ENCODE results near the gene TICAM2. TPM values are rescaled to one million over a fixed set of nuclear protein-coding genes. Genes with fewer than 3 reads are reported as not detected.

TICAM2 gene
- total and polyA plus RNA-seq, 7 experiments from 2014 or later = 0.14 to 3.7 (median 1.8) TPM

DNA sequence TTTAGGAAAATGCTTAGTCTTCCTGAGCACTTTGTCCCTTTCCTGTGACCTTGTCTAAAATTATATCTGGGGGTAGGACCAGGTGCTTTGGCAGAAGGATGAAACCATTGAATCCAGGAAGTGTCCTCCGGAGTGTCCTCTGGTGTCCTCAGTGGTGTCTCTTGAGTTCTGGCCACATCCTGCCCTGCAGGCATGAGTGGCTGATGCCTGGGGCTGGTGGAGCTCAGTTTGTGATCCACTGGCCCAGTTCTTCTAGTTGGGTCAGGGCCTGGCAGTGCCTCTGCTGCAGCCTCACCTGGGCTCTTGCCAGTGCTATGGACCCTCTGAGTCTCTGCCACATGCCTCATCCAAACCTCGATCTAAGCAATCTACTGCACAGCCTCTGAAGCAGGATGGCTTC, 38.0 kb upstream of the TICAM2 start:
- ATAC-seq (no peak), DNase-seq (no peak)
- H3K9me3 Mint-ChIP-seq = peaks cover 0 to 1% (median 0%) of the 10 kb centered on the region in 11 donors
- H3K27ac Mint-ChIP-seq = no peak overlapping the region
- ChIA-PET CTCF (no interaction called here), POLR2A (no interaction called here)
- peaks cover 0 to 30% (median 0%) of the 10 kb centered on the region in 7 donors for H3K4me1 Mint-ChIP-seq
- no peaks in the 10 kb centered on the region for H3K36me3 Mint-ChIP-seq
- H3K4me3 Mint-ChIP-seq = no peak overlapping the region
- intact Hi-C loops (cut with micrococcal nuclease) = no loop called here
- Histone ChIP-seq H3K36me3 (ENCODE audit: control insufficient read depth in 2 of 3, insufficient read depth in 3 of 3, low read length in 3 of 3) (no peaks in the 10 kb centered on the region), H3K4me3 (ENCODE audit: low read length) (no peak overlapping the region), H3K27me3 (ENCODE audit: control insufficient read depth in 2 of 2, insufficient read depth in 2 of 2, low read length in 2 of 2) (peaks cover 0 to 4% of the 10 kb centered on the region in 2 donors), H3K9me3 (ENCODE audit: control insufficient read depth in 2 of 3, low read length in 3 of 3) (no peaks in the 10 kb centered on the region), H3K4me1 (ENCODE audit: control insufficient read depth in 2 of 2, insufficient read depth in 2 of 2, low read length in 2 of 2) (no peaks in the 10 kb centered on the region), H3K27ac (ENCODE audit: low read depth, low read length) (no peak overlapping the region)
- H3K27me3 Mint-ChIP-seq = peaks cover 18 to 79% (median 22%) of the 10 kb centered on the region in 5 donors

DNA sequence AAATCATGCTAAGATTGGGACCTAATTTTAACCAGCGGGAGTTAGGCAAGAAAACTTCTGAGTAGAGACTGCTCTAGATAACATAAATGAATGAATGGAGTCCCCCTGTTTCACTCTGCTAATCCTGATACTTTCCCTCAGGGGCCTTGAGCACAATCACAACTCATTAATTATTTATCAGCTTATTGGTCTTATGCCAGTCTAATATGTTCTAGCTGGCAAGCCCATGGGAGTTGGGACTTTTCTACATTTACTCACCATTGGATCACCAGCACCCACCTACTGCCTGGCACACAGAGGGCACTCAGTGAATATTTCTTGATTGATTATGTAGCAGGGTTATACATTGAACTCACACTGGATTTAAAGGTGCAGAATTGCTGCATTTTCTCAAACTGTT, 37.1 kb upstream of the TICAM2 start:
- H3K36me3 ChIP-seq (ENCODE audit: control insufficient read depth in 2 of 3, insufficient read depth in 3 of 3, low read length in 3 of 3) = no peaks in the 10 kb centered on the region
- no peak overlapping the region for H3K27ac ChIP-seq (ENCODE audit: low read depth, low read length)
- POLR2A ChIA-PET = no interaction called here
- Mint-ChIP-seq H3K4me1 (peaks cover 0 to 34% (median 4%) of the 10 kb centered on the region in 7 donors), H3K9me3 (peaks cover 0 to 1% (median 0%) of the 10 kb centered on the region in 11 donors), H3K36me3 (no peaks in the 10 kb centered on the region), H3K4me3 (no peak overlapping the region), H3K27ac (no peak overlapping the region), H3K27me3 (peaks cover 10 to 76% (median 13%) of the 10 kb centered on the region in 5 donors)
- peaks cover 0 to 4% of the 10 kb centered on the region in 2 donors for H3K27me3 ChIP-seq (ENCODE audit: control insufficient read depth in 2 of 2, insufficient read depth in 2 of 2, low read length in 2 of 2)
- CTCF ChIA-PET = no interaction called here
- no peak overlapping the region for H3K4me3 ChIP-seq (ENCODE audit: low read length)
- DNase-seq (no peak), ATAC-seq (no peak)
- H3K4me1 ChIP-seq (ENCODE audit: control insufficient read depth in 2 of 2, insufficient read depth in 2 of 2, low read length in 2 of 2) = no peaks in the 10 kb centered on the region
- no peaks in the 10 kb centered on the region for H3K9me3 ChIP-seq (ENCODE audit: control insufficient read depth in 2 of 3, low read length in 3 of 3)
- intact Hi-C loops (cut with micrococcal nuclease) = no loop called here

DNA sequence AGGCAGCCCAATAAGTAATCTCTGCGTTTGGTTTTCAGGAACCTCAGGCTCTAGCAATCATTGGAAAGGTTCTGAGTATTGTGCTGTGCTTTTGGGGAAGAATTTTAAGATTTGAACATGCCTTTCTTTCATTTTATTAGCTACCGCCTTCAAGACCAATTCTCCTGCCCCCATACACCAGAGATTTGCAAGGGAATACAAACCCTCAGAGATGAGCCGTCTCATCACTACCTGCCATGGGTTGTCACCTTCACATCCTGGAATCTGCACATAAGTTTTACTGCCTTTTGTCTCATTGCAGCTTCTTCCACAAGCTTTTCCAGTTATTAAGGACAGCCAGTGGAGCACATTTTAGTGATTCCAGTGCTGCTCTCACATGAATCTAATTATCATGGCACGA, 35.2 kb upstream of the TICAM2 start:
- Histone ChIP-seq H3K27me3 (ENCODE audit: control insufficient read depth in 2 of 2, insufficient read depth in 2 of 2, low read length in 2 of 2) (no peaks in the 10 kb centered on the region), H3K4me1 (ENCODE audit: control insufficient read depth in 2 of 2, insufficient read depth in 2 of 2, low read length in 2 of 2) (no peaks in the 10 kb centered on the region), H3K27ac (ENCODE audit: low read depth, low read length) (no peak overlapping the region), H3K4me3 (ENCODE audit: low read length) (no peak overlapping the region), H3K36me3 (ENCODE audit: control insufficient read depth in 2 of 3, insufficient read depth in 3 of 3, low read length in 3 of 3) (no peaks in the 10 kb centered on the region), H3K9me3 (ENCODE audit: control insufficient read depth in 2 of 3, low read length in 3 of 3) (no peaks in the 10 kb centered on the region)
- H3K36me3 Mint-ChIP-seq = no peaks in the 10 kb centered on the region
- no peak overlapping the region for H3K27ac Mint-ChIP-seq
- H3K27me3 Mint-ChIP-seq = peaks cover 0 to 77% (median 5%) of the 10 kb centered on the region in 5 donors
- ATAC-seq (no peak), DNase-seq (no peak)
- peaks cover 0 to 1% (median 0%) of the 10 kb centered on the region in 11 donors for H3K9me3 Mint-ChIP-seq
- H3K4me3 Mint-ChIP-seq = no peak overlapping the region
- peaks cover 0 to 48% (median 7%) of the 10 kb centered on the region in 7 donors for H3K4me1 Mint-ChIP-seq
- intact Hi-C loops (cut with micrococcal nuclease) = no loop called here
- POLR2A ChIA-PET = no interaction called here
- CTCF ChIA-PET = interaction anchor here (0.7 kb wide), 1 partner anchor 90 kb away, joined by 3 read pairs; no protein-coding TSS in a partner anchor

DNA sequence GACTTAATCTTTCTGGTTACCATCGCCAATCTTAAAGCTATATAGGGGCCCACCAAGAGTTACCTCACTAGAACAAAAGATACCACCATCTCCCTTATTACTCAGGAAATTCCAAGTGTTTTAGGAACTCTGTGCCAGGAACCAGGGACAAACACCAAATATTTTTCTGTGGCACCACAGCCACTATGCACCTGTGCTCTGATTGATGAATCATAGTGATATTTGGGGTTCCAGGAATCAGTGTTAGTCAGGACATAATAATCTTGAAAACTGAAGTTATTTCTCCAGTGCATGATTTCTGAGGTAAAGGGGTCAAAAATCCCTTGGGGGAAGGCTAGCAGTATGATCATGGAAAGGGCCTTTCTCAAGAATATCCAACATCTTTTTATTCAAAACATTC, 33.7 kb upstream of the TICAM2 start:
- H3K9me3 ChIP-seq (ENCODE audit: control insufficient read depth in 2 of 3, low read length in 3 of 3) = no peaks in the 10 kb centered on the region
- DNase-seq = no peak
- intact Hi-C loops (cut with micrococcal nuclease) = no loop called here
- CTCF ChIA-PET = interaction anchor here (2.5 kb wide), 1 partner anchor 433 kb away, joined by 19 read pairs; no protein-coding TSS in a partner anchor
- H3K27ac ChIP-seq (ENCODE audit: low read depth, low read length) = no peak overlapping the region
- Mint-ChIP-seq H3K9me3 (peaks cover 0 to 1% (median 0%) of the 10 kb centered on the region in 11 donors), H3K27ac (no peak overlapping the region), H3K36me3 (no peaks in the 10 kb centered on the region), H3K27me3 (peaks cover 0 to 78% (median 0%) of the 10 kb centered on the region in 5 donors), H3K4me3 (no peak overlapping the region), H3K4me1 (peaks cover 0 to 49% (median 7%) of the 10 kb centered on the region in 7 donors)
- H3K36me3 ChIP-seq (ENCODE audit: control insufficient read depth in 2 of 3, insufficient read depth in 3 of 3, low read length in 3 of 3) = no peaks in the 10 kb centered on the region
- no peak for ATAC-seq
- H3K27me3 ChIP-seq (ENCODE audit: control insufficient read depth in 2 of 2, insufficient read depth in 2 of 2, low read length in 2 of 2) = no peaks in the 10 kb centered on the region
- POLR2A ChIA-PET = interaction anchor here (1.0 to 1.1 kb wide), 2 partner anchors 206 kb away, joined by 3 to 7 read pairs; partner anchors contain the start of genes AP3S1 and ATG12
- H3K4me1 ChIP-seq (ENCODE audit: control insufficient read depth in 2 of 2, insufficient read depth in 2 of 2, low read length in 2 of 2) = no peaks in the 10 kb centered on the region
- no peak overlapping the region for H3K4me3 ChIP-seq (ENCODE audit: low read length)

DNA sequence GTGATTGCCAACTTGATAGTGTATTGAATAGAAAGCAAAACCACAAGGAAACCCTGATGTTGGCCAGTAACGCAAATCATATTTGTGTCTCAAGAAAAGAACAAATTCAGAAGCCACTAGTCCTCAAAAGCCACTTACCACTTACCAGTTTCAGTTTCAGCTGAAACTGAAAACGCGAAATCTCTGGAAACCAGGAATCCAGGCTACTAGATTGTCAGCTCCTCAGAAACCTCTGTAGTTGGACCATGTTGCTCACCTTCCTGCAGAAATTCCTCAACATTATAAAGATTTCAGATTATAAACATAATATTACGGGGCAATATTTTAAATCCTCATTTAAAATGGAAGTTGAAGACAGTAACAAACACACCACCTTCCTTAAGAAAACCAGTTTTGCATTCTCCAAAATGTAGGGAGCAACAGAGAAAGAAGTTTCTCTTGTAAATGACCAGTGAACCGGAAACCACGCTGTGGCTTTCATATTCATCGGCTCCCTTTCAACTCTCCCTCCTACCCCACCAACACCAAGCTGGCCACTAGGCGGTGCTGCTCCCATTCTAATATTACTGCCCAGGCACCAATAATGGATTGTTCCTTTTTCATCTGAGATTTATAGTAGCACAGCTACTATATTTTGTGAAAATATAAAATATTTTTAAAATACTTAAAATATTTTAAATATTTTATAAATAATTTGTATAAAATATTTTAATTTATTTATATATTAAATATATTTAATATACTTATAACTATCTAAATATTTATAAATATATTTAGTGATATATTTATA, 32.3 kb upstream of the TICAM2 start:
- Histone ChIP-seq H3K36me3 (ENCODE audit: control insufficient read depth in 2 of 3, insufficient read depth in 3 of 3, low read length in 3 of 3) (no peaks in the 10 kb centered on the region), H3K27ac (ENCODE audit: low read depth, low read length) (no peak overlapping the region), H3K4me1 (ENCODE audit: control insufficient read depth in 2 of 2, insufficient read depth in 2 of 2, low read length in 2 of 2) (no peaks in the 10 kb centered on the region), H3K9me3 (ENCODE audit: control insufficient read depth in 2 of 3, low read length in 3 of 3) (no peaks in the 10 kb centered on the region), H3K27me3 (ENCODE audit: control insufficient read depth in 2 of 2, insufficient read depth in 2 of 2, low read length in 2 of 2) (no peaks in the 10 kb centered on the region), H3K4me3 (ENCODE audit: low read length) (peak overlapping the region; percentile 18)
- peak overlapping the region; percentile 59 to 87 (median 80) for H3K4me3 Mint-ChIP-seq
- peaks cover 0 to 44% (median 7%) of the 10 kb centered on the region in 7 donors for H3K4me1 Mint-ChIP-seq
- ChIA-PET CTCF (interaction anchor here (0.7 to 2.5 kb wide), 7 partner anchors 10 to 435 kb away, joined by 3 to 19 read pairs (median 4); no protein-coding TSS in a partner anchor), POLR2A (interaction anchor here (0.7 to 1.1 kb wide), 3 partner anchors 19 to 207 kb away, joined by 3 read pairs; partner anchors contain the start of gene AP3S1)
- no peaks in the 10 kb centered on the region for H3K36me3 Mint-ChIP-seq
- intact Hi-C loops (cut with micrococcal nuclease) = loop anchor here (1.0 to 2.0 kb wide), 5 partner anchors 8 to 434 kb away; partner anchors contain the start of gene TMED7 (in 2 of the 2)
- ATAC-seq (peak; percentile 97), DNase-seq (peak; percentile 59 to 75 (median 67))
- no peaks in the 10 kb centered on the region for H3K9me3 Mint-ChIP-seq
- H3K27ac Mint-ChIP-seq = peak overlapping the region in 6 of 9 donors; percentile 6 to 67 (median 43)
- peaks cover 0 to 66% (median 0%) of the 10 kb centered on the region in 5 donors for H3K27me3 Mint-ChIP-seq

DNA sequence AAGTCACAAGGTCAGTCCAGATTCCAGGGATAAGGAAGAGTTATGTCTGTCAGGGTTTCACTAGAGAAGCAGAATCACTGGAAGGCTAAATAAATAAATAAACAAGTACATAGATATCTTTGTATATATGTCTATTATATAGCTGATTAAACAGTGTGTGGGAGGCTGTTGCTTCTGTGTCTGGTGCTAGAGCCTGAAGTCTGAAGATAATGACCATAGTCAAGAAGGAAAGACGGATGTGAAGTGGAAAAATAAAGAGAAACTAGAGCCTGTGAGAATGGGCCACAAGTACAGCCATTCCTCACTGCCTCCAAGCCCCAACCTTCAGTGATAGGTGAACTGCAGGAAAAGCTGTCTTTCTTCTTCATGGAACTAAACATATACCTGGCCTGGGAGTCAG, 27.6 kb upstream of the TICAM2 start:
- CTCF ChIA-PET = interaction anchor here (1.3 kb wide), 1 partner anchor 321 kb away, joined by 5 read pairs; no protein-coding TSS in a partner anchor
- Mint-ChIP-seq H3K4me1 (peaks cover 0 to 28% (median 22%) of the 10 kb centered on the region in 7 donors), H3K27me3 (peaks cover 0 to 33% (median 0%) of the 10 kb centered on the region in 5 donors)

More for the DNA sequence above, 27.6 kb upstream of the TICAM2 start:
- intact Hi-C loops (cut with micrococcal nuclease) = loop anchor here in 1 of 2 donors (5.0 kb wide), 1 partner anchor 458 kb away; no protein-coding TSS in a partner anchor
- Histone ChIP-seq H3K4me1 (ENCODE audit: control insufficient read depth in 2 of 2, insufficient read depth in 2 of 2, low read length in 2 of 2) (peaks cover 1 to 10% of the 10 kb centered on the region in 2 donors), H3K27ac (ENCODE audit: low read depth, low read length) (no peak overlapping the region), H3K36me3 (ENCODE audit: control insufficient read depth in 2 of 3, insufficient read depth in 3 of 3, low read length in 3 of 3) (no peaks in the 10 kb centered on the region), H3K9me3 (ENCODE audit: control insufficient read depth in 2 of 3, low read length in 3 of 3) (no peaks in the 10 kb centered on the region), H3K4me3 (ENCODE audit: low read length) (no peak overlapping the region), H3K27me3 (ENCODE audit: control insufficient read depth in 2 of 2, insufficient read depth in 2 of 2, low read length in 2 of 2) (no peaks in the 10 kb centered on the region)
- no peak for ATAC-seq
- H3K27ac Mint-ChIP-seq = no peak overlapping the region
- no peak for DNase-seq
- H3K4me3 Mint-ChIP-seq = no peak overlapping the region
- POLR2A ChIA-PET = interaction anchor here (1.6 kb wide), 1 partner anchor 211 kb away, joined by 7 read pairs; the partner anchor contains the start of gene ATG12
- no peaks in the 10 kb centered on the region for H3K9me3 Mint-ChIP-seq
- peaks cover 0 to 2% (median 0%) of the 10 kb centered on the region in 5 donors for H3K36me3 Mint-ChIP-seq
